MM.1S (cell line): ENCODE results near the gene POLQ.

Experiments used
- DNase-seq: peaks from one replicate; pipeline ENCODE4 v3.0.0-alpha.2; 2015
- H2AFZ ChIP-seq: fragments of 300-600 bp; sonication (generic); 2 replicates; pipeline ENCODE4 v1.6.0; 2016; ENCODE audit warnings: antibody characterized with exemption, low read length
- H3F3A ChIP-seq: fragments of 300-600 bp; sonication (generic); 2 replicates; pipeline ENCODE4 v1.6.1; 2016; ENCODE audit warnings: mild to moderate bottlenecking, antibody characterized with exemption, low read length, moderate library complexity, mixed read lengths; ENCODE audit not compliant: insufficient read depth
- H3K27ac ChIP-seq: fragments of 300-600 bp; sonication (generic); 2 replicates; pipeline ENCODE4 v1.5.1; 2016; ENCODE audit warnings: mild to moderate bottlenecking, low read length
- H3K27me3 ChIP-seq: fragments of 300-600 bp; sonication (generic); replicated peaks from 2 replicates; pipeline ENCODE4 v1.6.0; 2016; ENCODE audit warnings: low read length; ENCODE audit not compliant: insufficient read depth
- H3K36me3 ChIP-seq: fragments of 300-600 bp; sonication (generic); replicated peaks from 2 replicates; pipeline ENCODE4 v1.6.1; 2016; ENCODE audit warnings: mild to moderate bottlenecking, low read length, mixed read lengths; ENCODE audit not compliant: insufficient read depth
- H3K4me1 ChIP-seq: fragments of 300-600 bp; sonication (generic); 2 replicates; pipeline ENCODE4 v1.6.1; 2016; ENCODE audit warnings: low read length, mixed read lengths
- H3K4me2 ChIP-seq: fragments of 300-600 bp; sonication (generic); 2 replicates; pipeline ENCODE4 v1.6.0; 2016; ENCODE audit warnings: low read depth, low read length
- H3K4me3 ChIP-seq: fragments of 300-600 bp; sonication (generic); 2 replicates; pipeline ENCODE4 v1.5.1; 2016; ENCODE audit warnings: low read length, mixed read lengths
- H3K79me2 ChIP-seq: fragments of 300-600 bp; sonication (generic); 2 replicates; pipeline ENCODE4 v1.6.1; 2016; ENCODE audit warnings: mixed run types, low read length, mixed read lengths
- H3K9ac ChIP-seq: fragments of 300-600 bp; sonication (generic); 2 replicates; pipeline ENCODE4 v1.6.1; 2016; ENCODE audit warnings: low read length, mixed read lengths
- H3K9me2 ChIP-seq: fragments of 300-600 bp; sonication (generic); replicated peaks from 2 replicates; pipeline ENCODE4 v1.6.1; 2016; ENCODE audit warnings: mild to moderate bottlenecking, low read length, mixed read lengths; ENCODE audit not compliant: insufficient read depth
- H3K9me3 ChIP-seq: fragments of 300-600 bp; sonication (generic); replicated peaks from 2 replicates; pipeline ENCODE4 v1.6.1; 2016; ENCODE audit warnings: mild to moderate bottlenecking, low read length, mixed read lengths; ENCODE audit not compliant: insufficient read depth
- H4K20me1 ChIP-seq: fragments of 300-600 bp; sonication (generic); 2 replicates; pipeline ENCODE4 v1.6.1; 2016; ENCODE audit warnings: mild to moderate bottlenecking, low read length, moderate library complexity, mixed read lengths; ENCODE audit not compliant: insufficient read depth
- CTCF ChIP-seq: fragments of 300-600 bp; sonication (generic); IDR thresholded peaks from 2 replicates; pipeline ENCODE4 v1.5.1; 2016; ENCODE audit warnings: antibody characterized with exemption, low read length, mixed read lengths
- EZH2 ChIP-seq: fragments of 300-600 bp; sonication (generic); optimal IDR thresholded peaks from 2 replicates; pipeline ENCODE3; 2017; ENCODE audit warnings: low read depth, mild to moderate bottlenecking, antibody characterized with exemption, low read length, mixed read lengths
- EZH2phosphoT487 ChIP-seq: fragments of 300-600 bp; sonication (generic); IDR thresholded peaks from 2 replicates; pipeline ENCODE4 v1.6.1; 2018; ENCODE audit warnings: antibody characterized with exemption, low read length

The POLQ gene

GRCh38 chr3:121562148-121562547 is 16.4 kb upstream of the POLQ start:
- no peak overlapping the region for H3K4me2 ChIP-seq

GRCh38 chr3:121557426-121557934 is 11.7 kb upstream of the POLQ start:
- TF ChIP-seq EZH2phosphoT487, result no peak
- TF ChIP-seq CTCF, result no peak
- no peak for TF ChIP-seq EZH2
- Histone ChIP-seq H3K9ac (no peak overlapping the region), H3K9me3 (no peaks in the 10 kb centered on the region), H3K4me3 (no peak overlapping the region), H3F3A (no peaks in the 10 kb centered on the region), H3K9me2 (no peaks in the 10 kb centered on the region), H3K27ac (no peak overlapping the region), H3K27me3 (no peaks in the 10 kb centered on the region), H3K4me2 (no peak overlapping the region), H3K79me2 (no peaks in the 10 kb centered on the region), H4K20me1 (no peaks in the 10 kb centered on the region), H2AFZ (no peak overlapping the region), H3K36me3 (no peaks in the 10 kb centered on the region), H3K4me1 (no peaks in the 10 kb centered on the region)
- no peak for DNase-seq

More at GRCh38 chr3:121562148-121562547, 16.4 kb upstream of the POLQ start:
- H4K20me1 ChIP-seq, result no peaks in the 10 kb centered on the region
- no peaks in the 10 kb centered on the region for H3K27me3 ChIP-seq
- no peaks in the 10 kb centered on the region for H3K9me2 ChIP-seq
- H3K9ac ChIP-seq, result no peak overlapping the region
- H3K27ac ChIP-seq, result no peak overlapping the region
- TF ChIP-seq CTCF (no peak), EZH2phosphoT487 (no peak), EZH2 (no peak)
- no peaks in the 10 kb centered on the region for H3K4me1 ChIP-seq
- no peaks in the 10 kb centered on the region for H3K36me3 ChIP-seq
- DNase-seq, result no peak
- no peaks in the 10 kb centered on the region for H3K9me3 ChIP-seq
- H3F3A ChIP-seq, result no peaks in the 10 kb centered on the region
- H2AFZ ChIP-seq, result no peak overlapping the region
- no peak overlapping the region for H3K4me3 ChIP-seq
- no peaks in the 10 kb centered on the region for H3K79me2 ChIP-seq

GRCh38 chr3:121552797-121553196 is 7.0 kb upstream of the POLQ start:
- no peak overlapping the region for H2AFZ ChIP-seq
- H4K20me1 ChIP-seq, result no peaks in the 10 kb centered on the region

More at GRCh38 chr3:121552797-121553196, 7.0 kb upstream of the POLQ start:
- no peaks in the 10 kb centered on the region for H3K9me2 ChIP-seq
- no peaks in the 10 kb centered on the region for H3K9me3 ChIP-seq
- H3K4me2 ChIP-seq, result no peak overlapping the region
- DNase-seq, result no peak
- H3K36me3 ChIP-seq, result no peaks in the 10 kb centered on the region
- H3K27ac ChIP-seq, result no peak overlapping the region
- H3K4me1 ChIP-seq, result peaks cover 9% of the 10 kb centered on the region
- TF ChIP-seq EZH2 (no peak), EZH2phosphoT487 (no peak), CTCF (no peak)
- H3K27me3 ChIP-seq, result no peaks in the 10 kb centered on the region
- no peak overlapping the region for H3K4me3 ChIP-seq
- no peaks in the 10 kb centered on the region for H3K79me2 ChIP-seq
- H3F3A ChIP-seq, result peaks cover 19% of the 10 kb centered on the region
- no peak overlapping the region for H3K9ac ChIP-seq
